Right ventricle myocardium superior (tissue), 1 donor: ENCODE data around the gene NPHP4. TPM values are rescaled to one million over a fixed set of nuclear protein-coding genes. Genes with fewer than 3 reads are reported as not detected.

Experiments
- ATAC-seq: fragments of 200-7000 bp; cut with Tn5 transposase; one replicate; pipeline ENCODE4 v1.9.1; 2020; ENCODE audit warnings: mild to moderate bottlenecking; ENCODE audit not compliant: poor library complexity
- DNase-seq: peaks from one replicate; pipeline ENCODE4 v3.0.0-alpha.2; 2020
- intact Hi-C: fragments of 100-400 bp; cut with DNase I; formaldehyde crosslinking; loops from one replicate; pipeline ENCODE4 v1.11.2; 2022
- long read RNA-seq: library from polyadenylated mRNA; unstranded; transcript quantifications from one replicate; pipeline ENCODE4 v2.0.0, GENCODE V29; 2021
- total RNA-seq: library from RNA; stranded (reverse); fragmentation: NEBNext Ultra II Directional; extraction: Animal tissue kit (Norgen Biotek cat#: 25700); gene quantifications from one replicate; pipeline ENCODE4 v1.2.1, GENCODE V29; 2021
- donor health status: DM: no; HTN: yes; CAD: no; lungs with severe emphysema.

NPHP4 gene
- total RNA-seq: 4.3 TPM
- long read RNA-seq, full-length matches to known transcripts: 1 of 7 reads
- long read RNA-seq, partial matches to known transcripts: 1 of 7 reads
- long read RNA-seq, other reads (novel, unspliced or antisense): 5 of 7 reads

- intact Hi-C loops: no loop called here
Measured at GRCh38 chr1:5992026-5992813, at the start of gene NPHP4. Gene NPHP4 (minus strand): TSS chr1:5992425. CDS start chr1:5986289, 6,136 bp downstream.

DNA sequence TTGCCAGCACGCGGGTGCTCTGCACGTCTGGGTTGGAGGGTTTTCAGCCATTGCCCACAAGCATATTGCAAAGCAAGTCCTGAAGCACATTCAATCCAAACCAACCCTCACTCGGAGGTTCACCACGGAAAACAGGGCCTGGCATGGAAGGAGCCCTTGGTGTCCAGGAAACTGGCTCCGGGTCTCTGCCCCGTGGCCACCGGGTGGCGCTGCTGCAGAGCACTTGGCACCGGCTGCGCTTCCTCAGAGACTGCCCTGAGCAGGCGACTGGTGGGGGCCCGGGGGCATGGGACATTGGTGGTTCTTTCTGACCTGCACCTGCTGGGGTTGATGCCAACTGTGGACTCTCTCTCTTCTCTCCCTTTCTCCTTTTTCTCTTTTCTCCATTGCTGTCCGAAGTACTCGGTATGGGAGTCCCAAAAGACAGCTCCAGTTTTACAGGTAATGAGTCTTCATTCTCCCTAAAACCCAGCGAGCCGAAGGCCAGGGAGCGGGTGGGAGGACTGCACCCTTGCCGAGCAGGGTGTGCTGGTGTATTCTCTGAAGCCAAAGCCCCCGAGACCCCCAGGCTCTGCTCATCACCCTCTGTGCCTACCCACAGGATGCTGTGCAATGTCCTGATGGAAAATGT, 49.3 kb upstream of the NPHP4 start:
- DNase-seq: no peak
- intact Hi-C loops: no loop called here
- peak; percentile 53 for ATAC-seq

More at GRCh38 chr1:5992026-5992813, at the start of gene NPHP4:
- ATAC-seq (peak; percentile 97), DNase-seq (peak; percentile 100)

DNA sequence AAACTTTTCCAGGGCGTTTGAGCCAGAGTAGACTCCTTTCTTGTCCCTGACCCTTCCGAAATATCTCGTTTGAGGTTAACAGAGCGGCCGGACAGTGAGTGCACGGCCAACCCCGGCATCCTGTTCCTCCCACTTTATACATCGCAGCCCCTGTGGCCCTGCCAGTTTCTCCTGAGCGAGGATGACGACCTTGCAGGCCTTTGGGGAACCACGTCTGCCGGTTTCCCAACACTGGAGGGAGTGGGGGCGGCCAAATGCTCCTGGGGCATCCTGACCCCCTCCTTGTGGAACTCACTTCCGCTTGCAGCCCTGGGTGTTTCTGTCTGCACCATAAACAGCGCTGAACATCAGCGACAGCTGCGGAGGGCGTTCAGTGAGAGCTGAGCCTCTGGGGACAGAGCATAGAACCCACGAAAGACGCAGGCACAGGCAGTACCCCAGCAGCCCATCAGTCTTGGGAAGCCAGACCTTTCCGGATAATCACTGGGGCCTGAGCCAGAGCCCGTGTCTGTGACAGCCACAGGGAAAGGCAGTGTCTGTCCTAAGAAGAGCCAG, 48.7 kb upstream of the NPHP4 start:
- DNase-seq (no peak), ATAC-seq (no peak)
- intact Hi-C loops: no loop called here

GRCh38 chr1:6040444-6040843, 48.2 kb upstream of the NPHP4 start:
- ATAC-seq (no peak), DNase-seq (no peak)
- intact Hi-C loops: no loop called here

DNA sequence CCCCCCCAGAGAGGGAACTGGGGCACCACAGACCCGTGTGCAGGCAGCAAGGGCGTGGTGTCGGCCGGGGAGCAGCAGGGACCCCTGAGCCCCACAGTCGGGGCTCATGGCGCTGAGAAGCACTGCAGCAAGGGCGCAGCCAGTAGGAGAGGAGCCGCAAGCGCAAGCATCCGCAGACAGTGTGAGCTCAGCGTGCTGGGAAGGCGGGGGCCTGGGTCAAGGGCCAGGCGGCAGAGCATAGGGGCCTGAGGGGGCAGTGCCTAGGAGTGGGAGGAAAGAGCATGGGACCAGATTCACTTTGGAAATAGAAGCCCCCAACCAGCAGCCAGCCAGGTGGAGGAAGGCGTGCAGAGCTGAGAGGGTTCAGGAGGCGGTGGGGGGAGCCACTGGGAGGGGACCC, 46.8 kb upstream of the NPHP4 start:
- intact Hi-C loops: no loop called here
- ATAC-seq (no peak), DNase-seq (no peak)

DNA sequence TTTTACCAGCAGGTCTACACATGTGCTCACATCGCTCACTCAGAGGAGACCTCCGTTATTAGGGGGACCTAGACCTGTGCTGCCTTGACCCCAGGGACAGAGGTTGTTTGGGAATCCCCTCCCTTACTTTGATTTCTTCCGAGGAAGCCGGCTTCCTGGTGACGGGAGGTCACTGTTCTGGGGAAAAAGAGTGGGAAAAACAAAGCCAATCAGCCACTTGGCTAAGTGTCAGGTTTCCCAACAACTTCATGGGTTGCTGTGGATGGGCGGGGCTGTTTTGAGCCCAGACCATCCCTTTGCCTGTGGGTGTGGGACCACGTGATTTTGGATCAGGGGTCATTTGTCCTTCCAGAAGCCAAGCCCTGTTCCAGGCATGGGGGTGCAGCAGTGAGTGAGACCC, 46.4 kb upstream of the NPHP4 start:
- ATAC-seq: no peak
- no peak for DNase-seq
- intact Hi-C loops: no loop called here

DNA sequence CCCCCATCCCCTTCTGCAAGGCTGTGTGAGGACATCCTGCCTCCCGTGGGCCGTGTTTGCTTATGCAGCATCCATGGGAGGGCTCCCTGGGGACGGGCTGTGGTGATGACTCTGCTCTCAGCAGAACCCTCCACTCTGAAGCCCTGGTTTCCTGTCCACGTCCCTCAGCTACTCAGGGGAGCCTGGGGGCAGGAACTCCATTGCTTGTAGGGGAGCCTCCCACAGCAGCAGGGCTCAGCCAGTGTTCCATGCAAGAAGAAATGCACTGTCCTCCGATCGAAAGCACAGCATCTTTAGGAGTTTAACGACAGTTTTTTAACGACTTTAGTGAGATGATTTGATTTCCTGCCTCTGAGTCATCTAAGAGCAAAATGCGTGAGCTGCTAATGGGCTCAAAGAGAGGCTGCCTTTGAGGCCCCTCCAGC, 45.1 kb upstream of the NPHP4 start:
- DNase-seq (no peak), ATAC-seq (no peak)
- intact Hi-C loops: no loop called here

GRCh38 chr1:6035719-6036118, 43.5 kb upstream of the NPHP4 start:
- ATAC-seq: no peak
- no peak for DNase-seq
- intact Hi-C loops: no loop called here

- no peak for DNase-seq
- intact Hi-C loops: no loop called here
Measured at GRCh38 chr1:6035303-6035702, 43.1 kb upstream of the NPHP4 start.

DNA sequence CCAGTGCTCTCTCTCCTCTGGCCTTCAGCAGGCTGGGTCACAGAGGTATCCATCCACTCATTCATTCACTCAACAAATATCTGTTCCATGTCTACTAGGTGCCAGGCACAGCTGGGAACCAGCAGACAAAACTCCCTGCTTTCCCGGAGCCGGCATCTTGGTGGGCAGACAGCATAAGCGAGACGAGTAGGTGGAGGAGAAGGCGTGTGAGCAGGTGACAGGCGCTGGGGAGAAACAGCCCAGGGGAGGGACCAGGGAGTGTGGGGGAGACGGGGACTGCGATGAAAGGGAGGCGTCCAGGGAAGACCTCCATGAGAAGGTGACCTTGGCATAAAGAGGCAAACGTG, 42.5 kb upstream of the NPHP4 start:
- intact Hi-C loops: no loop called here
- DNase-seq (no peak), ATAC-seq (no peak)

More at GRCh38 chr1:6035303-6035702, 43.1 kb upstream of the NPHP4 start:
- ATAC-seq: no peak

GRCh38 chr1:6033986-6034749, 41.9 kb upstream of the NPHP4 start:
- peak; percentile 72 for DNase-seq
- intact Hi-C loops: no loop called here
- ATAC-seq: peak; percentile 77

DNA sequence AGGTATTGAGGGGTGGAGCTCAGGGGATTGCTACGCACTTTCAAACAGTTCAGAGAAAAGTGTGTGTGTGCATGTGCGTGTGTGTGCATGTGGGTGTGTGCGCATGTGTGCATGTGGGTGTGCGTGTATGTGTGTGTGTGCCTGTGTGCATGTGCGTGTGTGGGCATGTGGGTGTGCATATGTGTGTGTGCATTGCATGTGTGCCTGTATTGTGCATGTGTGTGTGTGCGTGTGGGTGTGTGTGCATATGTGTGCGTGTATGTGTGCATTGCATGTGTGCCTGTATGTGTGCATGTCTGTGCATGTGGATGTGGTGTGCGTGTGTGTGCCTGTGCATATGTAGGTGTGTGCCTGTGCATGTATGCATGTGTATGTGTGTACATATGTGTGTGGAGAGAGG, 40.9 kb upstream of the NPHP4 start:
- ATAC-seq (no peak), DNase-seq (no peak)
- intact Hi-C loops: no loop called here

DNA sequence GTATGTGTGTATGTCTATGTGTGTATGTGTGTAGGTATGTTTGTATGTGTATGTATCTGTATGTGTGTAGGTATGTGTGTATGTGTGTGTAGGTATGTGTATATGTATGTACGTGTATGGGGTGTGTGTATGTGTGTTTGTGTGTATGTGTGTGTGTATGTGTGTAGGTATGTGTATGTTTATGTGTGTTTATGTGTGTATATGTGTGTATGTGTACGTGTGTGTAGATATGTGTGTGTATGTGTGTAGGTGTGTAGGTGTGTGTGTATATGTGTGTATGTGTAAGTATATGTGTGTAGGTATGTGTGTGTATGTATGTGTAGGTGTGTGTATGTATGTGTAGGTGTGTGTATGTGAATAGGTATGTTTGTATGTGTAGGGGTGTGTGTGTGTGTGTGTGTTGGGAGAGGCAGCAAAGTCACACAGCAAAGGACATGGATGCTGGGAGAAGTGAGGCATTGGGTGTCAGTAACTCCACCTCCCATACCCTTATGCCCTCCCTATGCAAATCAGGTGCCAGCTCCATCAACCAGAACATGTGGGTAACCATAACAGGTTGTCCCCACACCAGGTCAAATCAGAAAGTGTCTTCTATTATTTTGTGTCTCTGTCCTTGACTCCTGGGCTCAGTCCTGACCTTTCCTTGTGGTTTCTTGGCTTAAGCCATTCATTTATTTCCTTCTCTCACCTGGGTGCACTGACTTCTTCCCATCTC, 38.5 kb upstream of the NPHP4 start:
- ATAC-seq: no peak
- intact Hi-C loops: no loop called here
- DNase-seq: no peak

DNA sequence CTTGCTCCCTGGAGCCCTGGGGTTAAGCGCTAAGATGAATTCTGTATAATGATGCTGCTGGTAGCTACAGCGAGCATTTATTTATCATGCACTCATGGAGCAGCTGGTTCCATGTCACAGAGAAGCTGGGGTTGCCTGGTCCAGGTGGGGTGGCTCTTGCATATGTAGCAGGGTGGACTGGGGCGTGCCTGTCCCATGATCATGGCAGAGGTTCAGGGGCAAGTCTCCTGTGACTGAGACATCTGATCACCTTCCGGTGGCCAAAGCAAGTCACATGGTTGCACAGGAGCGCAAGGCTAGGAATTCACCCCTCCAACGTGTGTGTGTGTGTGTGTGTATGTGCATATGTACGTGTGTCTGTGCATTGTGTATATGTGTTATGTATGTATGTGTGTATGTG, 37.9 kb upstream of the NPHP4 start:
- no peak for ATAC-seq
- intact Hi-C loops: no loop called here
- DNase-seq: no peak

DNA sequence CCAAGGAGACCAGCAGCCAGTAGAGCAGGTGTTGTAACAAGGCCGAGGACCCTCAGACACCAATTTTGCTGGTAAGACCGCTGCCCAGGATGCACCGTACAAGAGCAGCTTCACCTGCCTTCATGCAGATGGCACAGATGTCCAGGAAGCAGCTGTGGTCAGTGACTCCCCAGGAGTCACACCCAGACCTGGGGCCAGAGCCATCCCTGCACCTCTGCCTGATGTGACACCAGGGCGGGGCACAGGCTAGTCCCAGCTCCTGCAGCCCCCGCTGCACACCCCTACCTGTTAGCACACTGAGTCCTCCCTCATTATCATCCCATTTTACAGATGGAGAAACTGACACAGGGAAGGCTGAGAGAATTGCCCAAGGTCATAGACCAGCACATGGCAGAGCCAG, 37.1 kb upstream of the NPHP4 start:
- intact Hi-C loops: no loop called here
- no peak for ATAC-seq
- no peak for DNase-seq

DNA sequence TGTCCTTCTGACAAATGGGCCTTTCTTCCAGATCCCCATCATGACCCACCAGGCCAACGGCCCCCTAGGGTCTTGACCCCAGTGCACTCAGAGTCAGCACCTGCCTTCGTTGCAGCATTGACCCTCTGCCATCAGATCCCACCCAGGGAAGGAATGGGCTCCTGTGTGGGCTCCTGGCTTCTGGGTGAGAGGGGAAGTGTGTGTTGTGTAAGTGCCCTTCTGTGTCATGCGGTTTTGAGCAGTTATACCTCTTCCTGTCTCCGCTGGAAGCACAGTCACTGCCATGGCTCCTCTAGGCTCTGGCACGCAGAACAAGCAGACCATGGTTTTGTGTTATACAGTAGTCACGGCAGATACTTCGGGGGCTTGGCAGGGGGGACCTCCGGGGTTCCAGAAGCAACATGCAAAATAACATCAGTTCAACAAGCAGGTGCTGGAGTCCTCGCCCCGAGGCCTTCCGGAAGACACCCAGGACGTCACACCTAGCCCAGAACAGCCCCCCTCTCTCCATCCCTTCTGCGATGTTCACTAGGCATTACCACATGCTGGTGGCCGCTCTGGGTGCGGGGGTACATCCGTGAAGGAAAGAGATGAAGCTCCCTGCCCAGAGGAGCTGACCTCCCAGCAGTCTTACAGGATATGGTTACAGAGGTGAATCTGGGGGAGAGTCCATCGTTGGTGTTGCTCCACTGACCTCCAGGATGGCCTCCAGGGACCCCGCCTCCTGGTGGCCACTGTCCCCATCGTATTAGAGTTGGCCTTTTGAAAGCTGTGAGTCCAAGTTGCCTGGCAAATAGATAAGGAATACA, 36.0 kb upstream of the NPHP4 start:
- ATAC-seq (peak; percentile 43), DNase-seq (peak; percentile 62)
- intact Hi-C loops: no loop called here

GRCh38 chr1:6027591-6027990, 35.4 kb upstream of the NPHP4 start:
- DNase-seq: no peak
- ATAC-seq: no peak

More at GRCh38 chr1:6027591-6027990, 35.4 kb upstream of the NPHP4 start:
- intact Hi-C loops: no loop called here
